Measurements from ENCODE around the gene BLOC1S5.

The BLOC1S5 gene

DNA sequence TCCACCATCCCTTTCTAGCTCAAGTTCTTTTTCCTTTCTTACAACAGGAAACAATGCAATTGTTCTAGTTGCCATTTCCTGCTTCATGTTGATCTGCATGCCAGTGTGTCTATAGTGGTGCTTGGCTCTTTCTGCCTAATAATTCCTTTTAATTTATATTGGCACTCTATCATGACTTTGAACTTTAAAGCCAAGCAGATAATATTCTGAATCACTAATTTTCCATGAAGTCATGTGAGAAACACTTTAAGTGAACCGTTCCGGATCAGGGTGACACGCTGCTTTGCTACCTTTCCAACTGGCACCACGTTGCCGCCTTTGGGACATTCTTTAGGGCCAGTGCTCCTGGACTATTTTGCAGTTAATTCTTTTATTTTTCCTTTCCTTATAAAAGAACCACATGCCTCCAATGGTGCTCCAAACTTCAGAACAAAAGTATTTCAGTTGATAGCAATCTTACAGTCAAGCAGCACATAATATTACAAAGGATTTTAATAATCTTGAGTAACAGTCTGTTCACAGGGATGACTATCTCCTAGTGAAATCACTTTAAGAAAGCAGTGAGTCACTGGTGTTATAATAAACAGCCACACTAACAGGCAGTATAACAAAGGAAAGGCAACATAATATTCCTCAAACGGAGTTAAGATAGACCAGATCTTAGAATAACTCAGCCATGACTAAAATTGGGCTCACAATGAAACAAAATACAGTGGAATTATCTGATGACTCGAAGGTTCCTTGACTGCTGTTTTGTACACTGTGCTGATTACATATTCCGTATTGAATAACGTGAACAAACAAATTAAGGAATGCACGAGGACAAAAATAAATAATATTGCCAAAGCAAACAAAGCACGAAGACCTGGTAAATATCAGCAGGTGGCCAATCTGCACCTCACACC, 19.0 kb upstream of the BLOC1S5 start:
- DNase-seq (ENCODE audit: extremely low read depth in 1 of 2, low read depth in 1 of 2), result no peak

DNA sequence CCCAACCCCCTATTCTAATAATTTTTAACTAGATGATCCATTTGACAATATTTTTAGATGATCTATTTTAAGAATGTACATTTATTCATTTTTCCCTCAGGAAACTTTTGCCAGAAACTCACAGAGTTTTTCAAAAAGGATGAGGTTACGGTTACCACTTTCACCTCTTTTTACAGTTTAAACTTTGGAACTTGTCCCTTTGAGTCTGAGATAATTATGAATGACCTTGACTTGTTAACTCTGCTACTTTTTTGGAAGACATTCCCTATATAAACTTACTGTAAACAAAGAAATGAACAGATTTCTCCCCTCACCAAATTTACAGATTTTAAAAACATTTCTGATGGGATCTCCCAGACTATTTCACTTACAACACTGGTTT, 18.4 kb upstream of the BLOC1S5 start:
- no peak for DNase-seq (ENCODE audit: extremely low read depth in 1 of 2, low read depth in 1 of 2)

DNA sequence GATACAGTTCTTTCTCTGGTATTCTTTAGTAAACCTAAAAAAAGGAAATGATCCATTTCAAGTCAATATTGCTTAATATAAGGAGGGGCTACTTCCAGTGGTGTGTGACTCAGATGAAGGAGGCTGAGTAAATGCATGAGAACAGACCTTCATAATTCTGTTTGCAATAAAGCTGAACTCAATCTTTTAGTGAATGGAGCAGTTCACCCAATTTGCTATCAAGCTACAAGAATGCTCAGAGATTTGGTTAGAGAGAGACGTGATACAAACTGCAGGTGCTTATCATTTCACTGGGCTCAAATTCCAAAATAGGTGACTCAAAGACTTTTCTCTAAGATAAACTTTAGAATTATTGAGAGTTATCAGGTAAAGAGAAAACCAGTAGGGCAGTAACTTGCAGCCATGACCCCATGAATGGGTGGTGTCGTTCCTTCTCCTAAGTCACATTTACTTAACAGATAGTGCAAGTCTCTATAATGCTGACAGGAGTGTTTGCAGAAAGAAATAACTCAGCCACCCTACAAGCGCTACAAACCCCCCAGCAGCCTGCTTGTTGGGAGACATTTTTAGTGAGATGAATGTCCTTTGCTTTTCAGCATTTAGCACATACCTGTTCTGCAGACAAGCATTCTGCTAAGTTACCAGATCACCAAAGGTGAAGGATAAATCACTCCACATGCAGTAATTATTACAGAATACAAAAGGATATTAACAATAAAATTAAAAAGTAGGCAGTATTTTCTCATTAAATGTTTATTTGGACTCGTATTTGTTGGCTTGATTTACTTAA, 16.4 kb upstream of the BLOC1S5 start:
- DNase-seq (ENCODE audit: extremely low read depth in 1 of 2, low read depth in 1 of 2), result no peak

DNA sequence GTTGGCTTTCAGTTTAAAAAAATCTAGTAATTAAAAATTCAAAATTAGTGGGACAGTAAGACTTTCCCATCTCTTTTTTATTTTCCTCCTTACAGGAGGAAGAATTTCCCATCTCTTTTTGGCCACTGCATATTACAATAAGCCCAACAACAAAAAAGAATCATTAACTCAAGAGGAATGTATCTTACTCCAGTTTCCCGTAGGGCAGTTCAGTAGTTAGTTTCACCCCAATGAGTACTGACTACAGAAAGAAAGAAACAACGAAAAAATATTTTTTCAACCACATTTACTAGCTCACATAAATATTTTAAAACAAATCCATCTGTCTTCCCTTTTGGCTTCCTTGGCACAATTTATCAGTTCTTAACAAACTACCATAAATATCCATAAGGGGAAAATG, 14.9 kb upstream of the BLOC1S5 start:
- DNase-seq (ENCODE audit: extremely low read depth in 1 of 2, low read depth in 1 of 2), result no peak

DNA sequence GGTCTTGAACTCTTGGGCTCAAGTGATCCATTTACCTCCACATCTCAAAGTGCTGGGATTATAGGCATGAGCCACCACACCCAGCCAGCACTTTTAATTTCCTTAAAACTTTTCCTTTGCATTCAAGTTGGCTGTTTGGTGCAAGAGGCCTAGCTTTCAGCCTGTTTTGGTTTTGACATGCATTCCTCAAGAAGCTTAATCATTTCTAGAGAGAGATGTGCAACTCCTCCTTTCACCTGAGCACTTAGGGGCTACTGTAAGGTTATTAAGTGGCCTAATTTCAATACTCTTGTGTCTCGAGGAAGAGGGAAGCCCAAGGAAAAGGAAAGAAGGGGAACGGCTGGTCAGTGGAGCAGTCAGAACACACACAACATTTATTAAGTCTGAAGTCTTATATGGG, 13.8 kb upstream of the BLOC1S5 start:
- DNase-seq (ENCODE audit: extremely low read depth in 1 of 2, low read depth in 1 of 2), result no peak

DNA sequence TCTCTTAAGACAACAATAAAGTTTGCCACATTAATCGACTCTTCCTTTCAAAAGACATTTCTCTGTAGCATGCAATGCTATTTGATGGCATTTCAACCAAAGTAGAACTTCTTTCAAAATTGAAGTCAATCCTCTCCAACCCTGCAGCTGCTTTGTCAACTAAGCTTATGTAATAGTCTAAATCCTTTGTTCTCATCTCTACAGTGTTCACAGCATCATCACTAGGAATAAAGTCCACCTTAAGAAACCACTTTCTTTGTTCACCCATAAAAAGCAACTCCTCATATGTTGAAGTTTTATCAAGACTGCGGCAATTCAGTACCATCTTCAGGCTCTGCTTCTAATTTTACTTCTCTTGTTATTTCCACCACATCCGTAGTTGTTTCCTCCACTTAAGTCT, 11.5 kb upstream of the BLOC1S5 start:
- DNase-seq (ENCODE audit: extremely low read depth in 1 of 2, low read depth in 1 of 2), result no peak

DNA sequence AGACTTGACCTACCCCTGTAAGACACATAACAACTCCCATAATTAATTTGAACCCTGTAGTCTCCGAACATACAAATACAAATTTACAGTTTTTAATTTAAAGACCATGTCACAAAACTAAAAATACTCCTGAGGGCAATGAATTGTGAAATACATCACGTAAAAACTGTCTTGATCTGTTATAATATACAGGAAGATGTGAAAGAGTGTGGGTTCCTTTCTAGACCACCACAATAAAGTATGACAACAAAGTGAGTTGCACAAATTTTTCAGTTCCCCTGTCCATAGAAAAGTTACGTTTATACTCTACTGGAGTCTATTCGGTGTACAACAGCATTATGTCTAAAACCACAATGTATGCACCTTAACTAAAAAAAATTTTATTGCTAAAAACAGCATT, 11.0 kb upstream of the BLOC1S5 start:
- no peak for DNase-seq (ENCODE audit: extremely low read depth in 1 of 2, low read depth in 1 of 2)

DNA sequence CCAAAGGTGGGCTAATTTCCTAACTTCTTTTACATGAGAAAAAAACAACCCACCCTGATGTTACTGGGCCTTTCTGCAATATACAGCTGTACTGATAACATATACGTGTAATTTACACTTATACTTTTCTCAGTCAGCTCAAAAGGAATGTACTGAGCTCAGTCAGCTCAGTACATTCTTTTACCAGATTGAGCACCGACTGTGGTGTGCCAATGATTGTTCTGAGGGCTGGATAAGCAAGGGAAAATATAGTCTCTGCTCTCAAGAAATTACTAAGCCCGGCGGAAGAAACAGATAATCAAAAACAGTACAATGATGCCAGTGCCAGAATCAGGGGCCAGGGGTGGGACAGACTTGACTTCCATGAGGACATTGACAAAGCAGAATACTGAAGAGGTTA, 10.0 kb upstream of the BLOC1S5 start:
- no peak for DNase-seq (ENCODE audit: extremely low read depth in 1 of 2, low read depth in 1 of 2)

DNA sequence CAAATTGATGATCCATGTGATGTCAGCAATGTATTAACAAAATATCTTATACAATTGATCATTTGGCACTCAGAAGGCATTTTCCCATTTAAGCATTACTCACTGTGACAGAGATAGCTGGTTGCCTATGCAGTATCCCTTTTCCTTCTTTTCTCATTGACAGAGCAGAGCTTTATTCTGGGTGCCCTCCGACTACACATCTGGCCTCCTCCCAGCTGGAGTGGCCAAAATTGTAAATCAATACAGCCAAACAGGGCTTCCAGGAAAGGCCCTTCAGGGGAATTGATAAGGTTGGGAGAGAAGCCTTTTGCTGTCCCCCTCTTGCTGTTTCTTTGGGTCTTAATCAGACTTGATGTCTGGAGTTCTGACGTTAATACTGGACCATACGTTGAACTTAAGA, 9.6 kb upstream of the BLOC1S5 start:
- DNase-seq (ENCODE audit: extremely low read depth in 1 of 2, low read depth in 1 of 2), result no peak

DNA sequence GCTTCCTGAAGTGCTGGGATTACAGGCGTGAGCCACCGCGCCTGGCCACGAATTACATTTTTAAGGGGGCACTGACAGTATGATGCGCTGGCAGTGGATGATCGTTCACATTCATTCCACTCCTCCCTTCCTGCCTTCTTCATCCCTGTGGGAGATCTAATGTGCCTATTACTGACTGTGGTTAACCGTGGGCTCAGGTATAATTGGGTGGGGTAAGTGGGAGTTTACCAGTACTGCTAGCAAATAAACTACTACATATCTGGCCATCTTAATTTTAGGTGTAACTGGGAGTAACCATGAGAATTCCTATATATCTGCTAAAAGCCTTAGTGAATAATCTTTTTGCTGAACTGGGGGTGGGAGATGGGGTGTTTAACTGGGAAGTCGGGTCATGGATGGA, 6.5 kb upstream of the BLOC1S5 start:
- DNase-seq (ENCODE audit: extremely low read depth in 1 of 2, low read depth in 1 of 2), result no peak

DNA sequence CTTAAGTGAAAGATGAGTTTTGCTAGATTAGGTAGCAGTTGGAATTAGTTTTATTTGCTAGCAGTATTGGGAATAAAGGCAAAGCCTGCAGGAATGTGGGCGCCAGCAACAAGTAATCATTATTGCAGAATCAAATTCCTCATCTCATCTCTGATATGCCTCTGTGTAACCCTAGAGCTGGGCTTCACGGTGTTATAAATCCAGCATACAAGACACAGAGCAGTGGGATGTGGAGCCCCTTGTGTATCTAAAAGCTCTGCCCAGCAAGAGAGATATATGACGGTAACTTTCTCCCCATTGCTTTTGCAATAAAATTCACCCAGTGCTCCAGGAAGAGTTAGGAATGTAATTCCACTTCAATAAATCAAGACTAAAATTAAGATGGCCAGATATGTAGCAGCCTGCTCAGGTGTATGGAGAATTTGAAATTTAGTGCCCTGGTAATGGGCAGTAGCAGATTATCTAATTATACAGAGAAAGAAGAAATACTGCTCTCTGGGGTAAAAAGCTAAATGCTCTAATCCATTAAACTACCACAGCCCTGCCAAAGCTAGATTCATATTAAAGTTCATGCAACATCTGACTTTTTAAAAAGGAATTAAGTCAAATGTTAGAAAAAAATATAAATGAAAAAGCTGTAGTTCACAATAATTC, 5.6 kb upstream of the BLOC1S5 start:
- no peak for DNase-seq (ENCODE audit: extremely low read depth in 1 of 2, low read depth in 1 of 2)

DNA sequence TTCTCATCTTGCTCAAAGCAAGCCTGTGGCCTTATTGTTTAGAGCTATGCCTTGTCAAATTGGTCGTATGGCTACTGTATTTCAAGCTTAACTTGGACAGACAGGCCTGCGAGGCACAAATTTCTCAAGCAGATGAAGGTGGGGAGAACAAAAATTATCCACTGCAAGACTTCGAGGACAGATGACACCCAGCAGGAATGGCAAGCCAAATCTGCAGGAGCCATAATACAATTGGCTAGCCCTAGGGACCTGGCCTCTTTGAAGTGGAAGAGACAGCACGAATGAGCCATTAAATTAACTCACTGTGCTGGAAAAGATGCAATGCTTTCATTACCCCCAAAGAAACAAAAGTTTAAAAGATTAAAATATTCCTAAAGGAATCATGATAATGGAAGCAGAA, 5.0 kb upstream of the BLOC1S5 start:
- no peak for DNase-seq (ENCODE audit: extremely low read depth in 1 of 2, low read depth in 1 of 2)

DNA sequence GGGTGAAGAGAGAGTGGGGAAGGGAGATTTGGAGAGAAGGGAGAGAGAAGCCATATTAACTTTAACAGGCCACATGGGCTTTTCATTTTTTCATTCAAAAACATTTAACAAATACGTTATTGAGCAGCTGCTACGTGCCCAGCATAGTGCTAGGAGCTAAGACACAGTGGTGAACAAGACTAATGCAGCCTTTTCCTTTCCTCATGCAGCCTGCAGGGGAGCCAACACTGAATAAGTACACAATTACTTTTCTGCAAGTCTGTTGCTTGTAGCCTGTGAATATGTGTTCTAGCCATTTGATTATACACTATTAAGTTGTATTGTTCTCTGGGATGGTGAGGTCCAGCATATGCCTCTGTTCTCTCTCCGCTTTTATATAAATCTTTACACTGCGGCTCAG, 1.9 kb upstream of the BLOC1S5 start:
- DNase-seq (ENCODE audit: extremely low read depth in 1 of 2, low read depth in 1 of 2), result no peak

DNA sequence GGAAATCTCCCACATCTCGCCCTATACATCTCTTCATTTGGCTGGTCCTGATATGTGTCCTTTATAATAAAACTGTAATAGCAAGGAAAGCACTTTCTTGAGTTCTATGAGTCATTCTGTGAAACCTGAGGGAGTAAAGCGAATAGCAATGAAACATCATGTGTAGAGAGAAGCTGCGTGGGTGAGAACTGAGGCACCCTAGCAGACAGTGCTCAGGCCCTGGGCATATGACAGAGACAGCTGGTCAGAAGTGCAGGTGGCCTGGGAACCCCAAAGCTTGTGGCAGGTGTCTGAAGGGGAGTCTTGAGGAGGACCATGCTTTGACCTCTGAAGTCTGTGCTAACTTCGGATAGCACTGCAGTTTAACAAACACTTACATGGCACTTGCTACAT, 1.3 kb upstream of the BLOC1S5 start:
- no peak for DNase-seq (ENCODE audit: extremely low read depth in 1 of 2, low read depth in 1 of 2)

DNA sequence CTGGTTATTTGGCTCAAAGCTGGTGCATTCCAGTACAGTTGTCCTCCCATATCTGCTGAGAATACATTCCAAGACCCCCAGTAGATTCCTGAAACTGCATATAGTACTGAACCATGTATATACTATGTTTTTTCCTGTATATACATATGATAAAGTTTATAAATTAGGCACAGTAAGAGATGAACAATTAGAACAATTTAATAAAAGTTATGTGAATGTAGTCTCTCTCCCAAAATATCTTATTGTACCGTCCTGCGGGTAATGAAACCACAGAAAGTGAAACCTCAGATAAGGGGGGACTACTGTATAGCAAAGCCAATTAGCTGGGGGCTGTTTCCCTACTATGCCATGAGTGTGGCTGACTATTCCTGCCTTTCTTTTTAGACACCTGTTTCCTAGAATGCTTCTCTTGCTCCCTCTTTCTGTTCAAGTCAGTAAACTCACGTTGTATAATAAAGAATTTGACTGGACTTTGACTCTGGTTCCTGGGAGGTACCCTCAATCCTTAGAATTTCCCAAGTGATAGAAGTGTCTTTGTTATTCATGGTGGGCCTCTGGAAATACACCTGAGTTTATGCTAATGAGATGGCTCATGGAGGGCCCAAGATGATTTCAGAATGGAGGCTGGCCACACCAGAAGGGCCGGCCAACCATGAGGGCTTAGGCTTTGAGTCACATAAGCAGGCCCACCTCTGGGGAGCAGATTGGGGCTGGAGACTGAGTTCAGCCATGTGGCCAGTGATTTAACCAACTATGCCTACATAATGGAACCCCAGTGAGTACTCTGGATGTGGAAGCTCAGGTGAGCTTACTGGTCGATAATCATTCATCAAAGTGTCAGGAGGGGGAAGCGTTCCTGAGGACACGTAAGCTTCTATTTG, 689 bp upstream of the BLOC1S5 start:
- no peak for DNase-seq (ENCODE audit: extremely low read depth in 1 of 2, low read depth in 1 of 2)

DNA sequence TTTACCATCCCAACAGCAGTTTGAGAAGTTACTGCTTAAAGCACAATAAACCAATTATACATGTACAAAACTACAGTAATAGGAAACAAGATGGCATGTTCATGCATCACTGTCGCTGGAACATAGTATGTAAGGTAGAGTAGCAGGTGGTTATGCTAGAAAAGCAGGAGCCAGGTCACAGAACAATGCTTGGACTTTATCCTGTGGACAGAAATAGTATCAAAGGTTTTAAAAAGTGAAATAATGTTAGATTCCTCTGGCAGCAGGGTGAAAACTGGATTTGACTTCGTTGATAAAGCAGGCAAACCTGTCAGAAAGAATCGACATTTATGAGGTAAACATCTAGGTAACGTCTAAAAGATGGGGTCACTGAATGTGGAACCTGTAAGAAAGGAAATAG, 2.5 kb downstream of the BLOC1S5 start:
- DNase-seq (ENCODE audit: extremely low read depth in 1 of 2, low read depth in 1 of 2), result no peak

DNA sequence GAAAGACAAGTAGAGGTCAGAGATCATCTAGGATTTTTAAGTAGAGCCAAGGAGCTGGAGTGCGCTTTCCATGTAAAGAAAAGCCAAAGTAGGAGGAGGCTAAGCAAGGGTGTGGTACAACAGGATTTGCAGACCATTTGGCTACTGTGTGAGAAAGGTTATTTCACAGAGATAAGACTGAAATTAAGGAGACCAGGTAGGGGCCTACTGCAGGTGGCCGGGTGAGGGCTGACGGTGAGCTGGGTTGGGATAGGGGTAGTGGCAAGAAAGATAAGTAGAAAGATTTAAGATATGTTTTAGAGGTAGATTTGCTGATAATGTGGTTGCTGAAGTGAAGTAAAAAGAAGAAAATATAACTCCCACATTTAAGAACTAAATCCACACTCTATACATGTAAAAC, 3.8 kb downstream of the BLOC1S5 start:
- no peak for DNase-seq (ENCODE audit: extremely low read depth in 1 of 2, low read depth in 1 of 2)

DNA sequence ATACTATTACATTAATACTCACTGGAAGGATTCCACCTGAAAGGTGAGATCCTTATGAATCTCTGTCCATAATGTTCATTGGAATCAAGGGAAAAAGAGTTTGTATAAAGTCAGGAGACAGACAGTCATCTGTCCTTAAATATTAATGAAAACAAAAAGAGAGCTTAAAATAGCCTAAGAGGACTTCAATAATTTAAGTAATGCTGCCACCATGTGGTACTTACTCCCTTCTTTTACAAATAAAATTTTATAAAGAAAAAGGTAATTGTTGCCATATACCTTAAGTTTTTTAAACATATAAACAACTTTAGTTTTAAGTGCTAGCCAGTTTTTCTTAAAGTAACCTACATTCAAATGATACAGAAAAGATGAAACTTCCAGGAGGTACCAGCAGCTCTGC, 5.1 kb downstream of the BLOC1S5 start:
- no peak for DNase-seq (ENCODE audit: extremely low read depth in 1 of 2, low read depth in 1 of 2)

DNA sequence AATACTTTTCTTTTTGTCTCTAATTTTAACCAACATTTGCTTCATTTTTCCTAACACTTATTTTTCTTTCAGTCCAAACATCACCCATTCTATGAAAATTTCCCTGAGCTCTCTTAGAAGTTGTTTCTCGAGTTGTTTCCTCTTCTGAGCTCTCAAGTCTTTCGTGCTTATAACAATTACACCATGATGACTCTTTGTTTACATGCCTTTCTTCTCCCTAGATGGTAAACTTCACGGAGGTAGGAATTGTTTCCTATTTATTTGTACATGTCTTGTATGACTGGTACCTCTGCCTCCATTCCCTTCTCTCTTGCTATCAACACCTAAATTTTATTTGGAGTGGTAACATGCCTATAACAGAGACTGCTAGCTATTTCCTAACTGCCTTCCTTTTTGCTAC, 6.4 kb downstream of the BLOC1S5 start:
- DNase-seq (ENCODE audit: extremely low read depth in 1 of 2, low read depth in 1 of 2), result no peak

DNA sequence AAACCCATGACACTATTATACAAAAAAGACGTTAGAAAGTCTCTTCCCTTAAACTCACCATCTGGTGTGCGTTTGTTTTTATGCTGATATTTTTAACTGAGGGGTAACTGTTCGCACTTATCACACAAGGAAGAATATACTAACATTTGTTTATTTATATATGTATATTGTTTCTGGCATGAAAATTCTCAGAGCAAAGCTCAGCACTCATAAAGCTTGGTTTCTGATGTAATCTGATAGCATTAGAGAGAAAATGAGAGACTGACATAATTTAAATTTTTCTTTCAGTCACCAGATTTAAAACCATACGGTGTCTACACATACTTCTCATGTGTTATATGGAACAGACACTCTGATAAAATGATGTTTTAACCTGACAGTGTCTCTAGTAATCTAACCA, 6.9 kb downstream of the BLOC1S5 start:
- no peak for DNase-seq (ENCODE audit: extremely low read depth in 1 of 2, low read depth in 1 of 2)

DNA sequence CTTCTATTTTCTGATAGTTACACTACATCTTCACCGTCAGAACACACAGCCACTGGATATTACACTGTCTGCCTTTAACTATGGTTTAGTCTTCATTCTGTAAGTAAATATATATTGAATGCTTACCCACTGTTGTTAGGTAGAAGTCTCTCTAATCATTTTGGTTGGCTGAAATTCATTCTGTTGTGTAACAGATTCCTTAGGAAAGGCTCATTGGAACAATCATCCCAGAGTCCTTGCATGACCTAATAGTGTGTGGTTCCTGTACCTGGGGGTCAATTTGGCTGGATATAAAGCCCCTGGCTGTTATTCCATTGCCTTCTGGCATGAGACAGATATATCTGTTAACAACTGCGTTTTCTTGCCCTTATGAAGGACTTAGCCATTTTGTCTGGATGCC, 9.9 kb downstream of the BLOC1S5 start:
- no peak for DNase-seq (ENCODE audit: extremely low read depth in 1 of 2, low read depth in 1 of 2)

Data from activated CD8-positive, alpha-beta memory T cell treated with anti-CD3 and anti-CD28 coated beads for 1 hour (primary cell).